ENCODE measurements around the gene SDF4.
A peak's percentile ranks its signal among the peaks of the same experiment; 100 is the strongest.

The SDF4 gene

DNA sequence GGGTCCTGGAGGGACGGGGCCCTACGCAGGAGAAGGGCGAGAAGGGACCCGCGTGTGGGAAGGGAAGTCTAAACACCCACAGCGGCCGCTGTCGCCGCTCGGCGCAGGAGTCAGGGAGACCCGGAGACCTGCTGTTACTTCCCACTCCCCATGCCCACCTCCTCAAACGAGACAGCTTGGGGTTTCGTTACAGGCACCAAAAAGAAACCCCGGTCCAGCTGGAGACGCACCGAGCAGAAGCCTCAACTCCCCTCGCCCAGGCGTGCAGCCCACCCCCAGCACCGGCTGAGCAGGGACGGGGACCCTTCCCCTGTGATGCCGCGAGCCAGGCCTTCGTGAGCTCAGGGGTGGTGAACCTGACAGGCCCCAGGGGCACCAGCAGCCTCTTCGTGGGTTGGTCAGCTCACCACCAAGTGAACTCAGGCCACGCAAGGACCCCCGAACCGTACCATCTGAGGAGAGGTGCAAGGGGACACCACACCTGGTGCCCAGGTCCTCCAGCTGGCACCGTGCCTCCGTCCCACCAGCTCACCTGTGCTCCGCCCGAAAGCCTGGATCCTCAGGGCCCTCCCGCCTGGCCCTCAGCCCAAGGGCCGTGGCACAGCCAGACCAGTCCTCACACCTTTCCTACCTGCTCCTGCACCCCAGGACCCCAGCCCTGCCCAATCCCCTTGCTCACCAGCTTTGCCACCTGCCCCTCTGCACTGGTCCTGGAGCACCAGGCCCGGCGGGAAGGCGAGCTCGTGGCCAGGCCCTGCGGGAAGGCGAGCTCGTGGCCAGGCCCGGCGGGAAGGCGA lies 5.0 kb downstream of the SDF4 start:
- DNase-seq, result no peak

- no peak for DNase-seq
Measured at GRCh38 chr1:1225913-1226312, 5.9 kb downstream of the SDF4 start.

DNA sequence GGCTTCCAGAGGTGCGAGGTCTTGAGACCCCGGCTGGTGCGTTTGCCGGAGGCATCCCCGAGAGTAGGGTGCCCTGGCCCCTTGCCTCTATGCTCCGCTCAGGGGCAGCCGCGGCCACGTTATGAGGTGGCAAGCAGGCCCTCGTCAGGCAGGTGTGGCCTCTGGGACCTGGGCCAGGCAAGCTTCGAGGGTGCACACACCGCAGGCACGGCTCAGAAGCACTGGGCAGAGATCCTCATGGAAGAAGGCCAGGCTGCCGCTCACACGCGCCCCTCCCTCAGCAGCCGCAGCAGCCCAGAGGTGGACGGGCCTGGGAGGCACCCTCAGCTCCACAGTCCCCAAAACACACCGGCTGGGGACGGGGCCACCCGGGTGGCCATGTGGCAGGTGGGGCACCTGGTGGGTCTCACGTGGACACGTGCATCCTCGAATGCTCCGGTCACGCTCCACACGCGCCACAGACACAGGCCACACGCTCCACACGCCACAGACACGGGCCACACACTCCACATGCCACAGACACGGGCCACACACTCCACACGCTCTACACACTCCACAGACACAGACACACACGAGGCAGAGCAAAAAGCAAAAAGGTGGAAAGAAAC lies 6.5 kb downstream of the SDF4 start:
- no peak for DNase-seq

GRCh38 chr1:1223891-1224290 lies 7.9 kb downstream of the SDF4 start:
- no peak for DNase-seq

DNA sequence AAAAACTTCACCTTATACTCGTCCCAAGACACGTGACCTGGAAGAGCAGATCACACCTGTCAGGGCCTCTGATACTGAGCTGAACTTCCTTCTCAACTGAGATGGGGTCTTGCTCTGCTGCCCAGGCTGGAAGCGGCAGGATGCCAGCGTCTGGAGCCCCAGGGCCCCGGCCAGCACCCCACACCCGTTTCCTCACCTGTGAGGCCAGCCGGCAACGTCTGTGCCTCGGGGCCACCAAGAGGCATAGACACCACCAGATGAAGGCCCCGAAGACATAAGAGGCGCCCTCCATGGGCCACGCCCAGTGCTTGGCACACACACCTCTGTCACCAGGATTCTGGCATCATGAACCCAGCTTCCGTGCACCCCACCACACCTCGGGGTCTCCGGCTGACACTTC lies 8.5 kb downstream of the SDF4 start:
- DNase-seq, result no peak

DNA sequence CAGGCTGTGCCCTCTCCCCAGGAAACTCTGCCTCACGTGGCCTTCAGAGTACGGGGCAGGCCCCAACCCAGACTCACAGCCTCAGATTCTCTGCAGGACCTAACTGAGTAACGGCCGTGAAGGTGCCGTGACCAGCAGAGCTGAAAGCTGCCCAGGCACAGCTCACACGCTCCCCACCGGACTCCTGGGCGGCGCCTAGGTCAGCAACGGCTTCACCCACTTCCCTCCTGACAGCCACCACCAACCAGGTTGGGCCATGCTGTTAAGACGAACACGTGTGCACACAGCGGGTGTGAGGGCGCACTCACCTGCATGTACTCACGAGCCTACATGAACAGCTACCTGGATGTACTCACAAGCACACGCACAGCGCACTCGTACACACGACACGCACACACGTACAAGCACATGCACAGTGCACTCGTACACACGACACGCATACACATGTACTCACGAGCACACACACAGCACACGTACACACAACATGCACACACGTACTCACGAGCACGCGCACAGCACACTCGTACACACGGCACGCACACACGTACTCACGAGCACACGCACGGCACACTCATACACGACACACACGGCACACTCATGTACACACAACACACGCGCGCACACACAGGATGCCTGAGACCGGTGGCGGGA lies 9.1 kb downstream of the SDF4 start:
- no peak for DNase-seq

- DNase-seq, result no peak
Measured at GRCh38 chr1:1221887-1222574, 9.8 kb downstream of the SDF4 start.

GRCh38 chr1:1220197-1220596 lies 11.6 kb downstream of the SDF4 start:
- DNase-seq, result no peak

GRCh38 chr1:1219341-1219740 lies 12.5 kb downstream of the SDF4 start:
- DNase-seq, result peak in 1 of 4 experiments; percentile 30

DNA sequence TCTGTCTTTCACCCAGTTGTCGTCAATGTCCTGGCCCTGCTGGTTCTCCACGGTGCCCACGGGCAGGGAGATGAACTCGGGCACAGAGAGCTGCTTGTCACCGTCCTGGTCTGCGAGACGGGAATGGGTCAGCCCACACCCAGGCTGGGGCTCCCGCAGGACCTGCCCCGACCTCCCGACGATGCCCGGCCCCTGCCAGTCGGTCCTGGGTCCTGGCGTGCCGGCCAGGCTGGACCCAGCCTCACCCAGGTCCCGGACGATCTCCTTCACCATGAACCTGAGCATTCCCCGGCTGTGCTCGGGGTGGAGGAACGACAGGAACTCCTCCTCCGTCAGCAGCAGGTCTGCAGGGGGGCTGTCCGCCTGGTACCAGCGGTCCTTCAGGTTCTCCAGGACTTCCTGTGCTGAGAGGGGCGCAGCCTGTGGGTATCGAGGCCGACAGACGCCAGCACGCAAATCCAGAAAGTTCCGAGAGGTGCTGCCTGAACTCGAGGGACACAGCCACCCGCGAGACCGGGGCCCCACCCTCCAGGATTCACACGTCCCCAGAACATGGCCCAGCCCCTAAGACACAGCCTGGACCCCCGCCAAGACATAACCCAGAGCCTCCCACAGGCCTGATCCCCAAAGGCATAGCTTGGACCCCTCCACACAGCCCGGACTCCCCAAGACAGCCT lies 13.1 kb downstream of the SDF4 start:
- no peak for DNase-seq

DNA sequence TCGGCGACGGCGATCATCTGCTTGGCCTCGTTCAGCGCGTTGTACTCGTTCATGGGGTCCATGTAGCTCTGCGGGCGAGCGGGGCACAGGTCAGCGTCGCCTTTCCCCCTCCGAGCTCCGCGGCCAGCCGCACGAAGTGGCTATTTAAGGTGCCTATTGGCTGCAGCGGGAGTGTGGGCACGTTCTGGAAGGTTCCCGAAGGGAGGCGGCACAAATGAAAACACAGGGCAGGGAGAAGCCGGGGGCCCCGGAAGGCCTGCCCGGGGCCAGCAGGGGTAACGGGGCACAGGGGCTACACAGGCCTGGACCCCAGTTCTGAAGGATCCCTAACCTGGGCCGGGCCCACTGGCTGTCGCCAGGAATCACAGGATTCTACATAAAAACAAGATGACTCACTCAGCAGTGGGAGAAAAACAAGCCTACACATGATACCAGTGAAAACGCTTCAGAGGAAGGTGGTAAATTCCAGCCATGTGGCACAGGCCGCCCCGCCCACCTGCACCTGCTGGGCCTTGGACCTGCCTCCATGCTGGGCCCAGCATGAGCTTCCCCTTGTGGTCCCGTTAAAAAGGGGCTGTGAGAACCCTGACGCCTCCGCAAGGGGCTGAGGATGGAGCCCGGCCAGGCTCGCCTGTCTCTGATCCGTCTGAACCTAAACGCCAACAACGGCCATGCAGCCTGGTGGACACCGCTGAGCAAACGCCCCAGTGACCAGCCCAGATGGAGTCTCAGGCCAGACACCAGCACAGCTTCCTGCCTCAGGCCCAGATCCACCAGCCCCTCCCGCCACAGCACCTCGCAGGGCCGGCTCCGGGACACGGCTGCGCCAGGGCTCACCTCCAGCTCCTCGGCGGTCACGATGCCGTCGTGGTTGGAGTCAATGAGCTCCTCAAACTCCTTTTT lies 13.9 kb downstream of the SDF4 start:
- no peak for DNase-seq

DNA sequence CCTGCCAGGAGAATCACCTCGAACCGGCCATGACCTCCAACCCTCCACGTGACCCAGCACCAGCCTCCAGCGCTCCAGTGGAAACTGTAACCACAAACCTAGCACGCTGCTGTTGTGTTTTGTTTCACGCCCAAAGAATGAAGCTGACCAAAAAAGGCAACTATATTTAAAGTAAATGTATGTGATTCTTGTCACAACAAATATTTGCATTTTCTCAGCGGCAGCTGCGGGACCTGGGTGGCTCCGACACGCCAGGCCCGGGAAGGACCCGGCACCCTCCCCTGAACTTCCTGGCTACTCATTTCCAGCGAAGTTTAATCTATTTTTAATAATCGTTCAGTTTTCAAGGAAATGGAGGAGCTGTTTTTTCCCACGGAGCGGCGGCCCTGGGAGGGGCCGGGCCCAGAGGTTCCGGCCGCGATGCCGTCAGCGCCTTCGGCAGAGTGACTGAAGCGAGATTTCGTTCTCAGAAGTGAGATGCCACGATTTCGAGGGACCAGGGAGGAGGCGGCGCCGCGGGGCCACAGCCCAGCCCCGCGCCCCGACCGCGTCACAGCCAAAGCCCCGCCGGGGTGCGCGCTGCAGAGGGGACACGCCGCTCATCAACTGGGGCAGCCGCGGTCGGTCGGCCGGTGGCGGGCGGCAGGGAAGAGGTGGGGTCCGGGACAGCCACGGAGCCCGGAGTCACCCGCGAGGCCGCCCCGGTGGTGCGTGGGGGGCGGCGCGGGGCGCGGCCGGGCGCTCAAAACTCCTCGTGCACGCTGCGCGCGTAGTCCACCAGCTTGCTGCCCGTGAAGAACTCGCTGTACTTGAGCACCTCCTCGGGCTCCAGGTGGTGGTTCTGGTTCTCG lies 14.8 kb downstream of the SDF4 start:
- DNase-seq, result no peak

- no peak for DNase-seq
Measured at GRCh38 chr1:1215881-1216605, 15.8 kb downstream of the SDF4 start.

DNA sequence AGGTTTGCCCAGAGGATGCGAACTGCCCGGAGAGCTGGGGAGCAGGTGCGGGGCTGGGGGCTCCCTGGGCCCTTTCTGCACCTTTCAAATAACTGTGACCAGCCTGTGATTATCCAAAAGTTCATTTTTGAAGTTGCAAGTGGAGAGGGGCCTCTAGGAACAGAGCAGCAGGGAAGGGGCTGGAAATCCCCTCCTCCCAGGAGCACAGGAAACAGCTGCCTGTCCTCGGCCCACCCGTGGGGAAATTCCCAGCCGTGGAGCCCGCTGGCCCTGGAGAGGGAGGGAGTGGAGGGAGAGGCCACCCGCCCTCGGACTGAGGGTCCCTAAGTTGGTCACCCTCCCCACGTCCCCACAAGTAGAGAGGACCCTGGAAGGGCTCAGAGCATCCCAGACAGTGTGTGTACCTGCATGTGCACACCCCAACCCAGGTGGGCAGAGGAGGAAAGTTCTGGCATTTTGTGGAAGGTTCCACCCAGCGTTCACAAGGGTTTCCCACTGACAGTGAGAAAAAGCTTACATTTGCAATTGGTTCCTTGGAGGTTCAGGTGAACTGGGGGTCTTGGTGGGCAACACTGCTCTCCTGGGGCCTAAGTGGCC lies 16.6 kb downstream of the SDF4 start:
- no peak for DNase-seq

DNA sequence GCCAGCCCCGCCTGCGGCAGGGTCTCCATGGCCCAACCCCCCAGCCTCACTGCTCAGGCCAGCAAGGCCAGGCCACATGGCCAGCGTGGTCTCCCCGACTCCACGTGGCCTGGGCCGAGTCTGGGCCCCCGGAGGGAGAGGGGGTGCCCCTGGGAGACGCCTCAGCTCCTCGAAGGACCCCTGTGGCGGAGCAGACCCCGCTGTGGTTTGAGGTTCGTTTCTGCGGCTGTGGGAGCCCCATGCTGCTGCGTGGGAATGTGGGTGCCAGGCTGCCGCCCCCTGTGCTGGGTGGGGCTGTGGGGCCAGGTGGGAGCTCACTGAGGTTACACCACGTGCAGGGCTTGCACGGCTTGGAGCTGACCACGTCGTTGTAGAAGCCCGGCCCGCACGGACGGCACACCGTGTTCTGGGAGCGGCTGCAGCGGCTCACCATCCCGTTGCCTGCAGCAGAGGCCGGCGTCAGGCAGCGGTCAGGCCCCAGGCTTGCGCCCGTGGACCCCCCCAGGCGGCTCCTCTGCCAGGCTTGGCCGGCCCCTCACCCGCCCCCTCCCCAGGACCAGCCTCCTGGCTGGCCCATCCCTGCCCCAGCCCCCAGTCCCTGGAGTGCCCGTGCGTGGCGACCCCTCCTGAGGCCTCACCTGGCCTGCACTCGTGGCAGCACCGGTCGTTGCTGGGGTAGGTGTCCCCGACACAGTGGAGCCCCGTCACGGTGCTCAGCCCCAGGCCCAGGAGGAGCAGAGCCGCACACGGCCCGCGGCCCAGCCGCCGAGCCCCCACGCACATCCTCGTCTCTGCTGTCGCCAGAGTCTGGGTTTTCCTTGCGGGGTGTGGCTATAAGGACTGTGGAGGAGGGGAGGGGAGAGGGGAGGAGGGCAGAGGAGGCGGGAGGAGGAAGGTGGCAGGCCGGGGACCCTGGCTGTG lies 18.2 kb downstream of the SDF4 start, which contains the start of gene TNFRSF4:
Gene TNFRSF4 (minus strand): TSS at position 809 of the 921 bp plus-strand sequence. CDS start 26 bp downstream, at position 783.
- DNase-seq, result no peak

DNA sequence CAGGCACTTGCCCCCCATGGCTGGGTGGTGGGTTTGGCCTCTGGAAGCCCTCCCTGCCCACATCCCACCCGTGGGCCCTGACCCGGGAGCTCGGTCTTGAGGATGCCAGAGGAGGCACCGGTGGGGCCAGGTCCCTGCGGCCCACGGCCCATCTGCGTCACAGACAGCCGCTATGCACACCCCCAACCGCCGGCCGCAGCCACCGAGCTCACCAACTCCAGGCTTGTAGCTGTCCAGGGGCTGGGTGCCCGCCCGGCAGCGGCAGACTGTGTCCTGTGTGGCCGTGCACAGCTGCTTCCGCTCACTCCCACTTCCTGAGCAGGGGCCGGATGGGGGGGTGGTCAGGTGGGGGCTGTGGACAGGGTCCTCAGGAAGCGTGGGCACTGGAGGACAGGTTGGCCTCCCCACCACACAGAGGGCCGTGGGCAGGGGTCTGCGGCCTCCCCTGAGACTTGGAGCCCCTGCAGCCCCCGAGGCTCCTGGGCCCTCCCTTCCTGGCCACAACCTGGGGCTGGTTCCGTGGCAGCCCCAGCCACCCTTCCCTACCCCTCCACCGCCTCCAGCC lies 18.9 kb downstream of the SDF4 start:
- DNase-seq, result no peak

- DNase-seq, result no peak
Measured at GRCh38 chr1:1211541-1212441, 20.0 kb downstream of the SDF4 start.

Measured in activated CD4-positive, CD25-positive, alpha-beta regulatory T cell (primary cell).